HFFc6 (cell line): ENCODE measurements around the gene LMNB1. TPM values are rescaled to one million over a fixed set of nuclear protein-coding genes. Genes with fewer than 3 reads are reported as not detected.

ENCODE experiments used
- DNase-seq: peaks from one replicate; pipeline ENCODE4 v3.0.0-alpha.2; 2018
- H3K27ac Mint-ChIP-seq: 2 replicates; pipeline ENCODE4 v1.8.0; 2020; ENCODE audit warnings: mild to moderate bottlenecking, mixed read lengths
- H3K27me3 Mint-ChIP-seq: 2 replicates; pipeline ENCODE4 v1.8.0; 2021; ENCODE audit warnings: mild to moderate bottlenecking, moderate library complexity, mixed read lengths; ENCODE audit not compliant: insufficient read depth
- H3K36me3 Mint-ChIP-seq: 2 replicates; pipeline ENCODE4 v1.8.0; 2021; ENCODE audit warnings: low read depth, mixed read lengths
- H3K4me1 Mint-ChIP-seq: 2 replicates; pipeline ENCODE4 v1.8.0; 2020; ENCODE audit warnings: low read depth, mixed read lengths
- H3K4me3 Mint-ChIP-seq: 2 replicates; pipeline ENCODE4 v1.8.0; 2020; ENCODE audit warnings: mild to moderate bottlenecking, moderate library complexity, mixed read lengths
- H3K9me3 Mint-ChIP-seq: 2 replicates; pipeline ENCODE4 v1.8.0; 2020; ENCODE audit warnings: mild to moderate bottlenecking, mixed read lengths
- total RNA-seq, 6 experiments: library from RNA; stranded (reverse); fragmentation: NEBNext Ultra II Directional; extraction: Animal tissue kit (Norgen Biotek cat#: 25700); gene quantifications; 2 replicates in 1 of 6; 3 replicates in 5 of 6; pipeline ENCODE4 v1.2.3, GENCODE V29; 2021
- TF ChIP-seq, protein P1 (sequence below): fragments of 200-600 bp; sonication (generic); IDR thresholded peaks from 2 replicates; pipeline ENCODE4 v1.5.0; 2021; ENCODE audit warnings: antibody characterized with exemption, mild to moderate bottlenecking

The LMNB1 gene
- total RNA-seq, 6 experiments from 2014 or later: 26.2 to 55.4 (median 51.0) TPM

DNA sequence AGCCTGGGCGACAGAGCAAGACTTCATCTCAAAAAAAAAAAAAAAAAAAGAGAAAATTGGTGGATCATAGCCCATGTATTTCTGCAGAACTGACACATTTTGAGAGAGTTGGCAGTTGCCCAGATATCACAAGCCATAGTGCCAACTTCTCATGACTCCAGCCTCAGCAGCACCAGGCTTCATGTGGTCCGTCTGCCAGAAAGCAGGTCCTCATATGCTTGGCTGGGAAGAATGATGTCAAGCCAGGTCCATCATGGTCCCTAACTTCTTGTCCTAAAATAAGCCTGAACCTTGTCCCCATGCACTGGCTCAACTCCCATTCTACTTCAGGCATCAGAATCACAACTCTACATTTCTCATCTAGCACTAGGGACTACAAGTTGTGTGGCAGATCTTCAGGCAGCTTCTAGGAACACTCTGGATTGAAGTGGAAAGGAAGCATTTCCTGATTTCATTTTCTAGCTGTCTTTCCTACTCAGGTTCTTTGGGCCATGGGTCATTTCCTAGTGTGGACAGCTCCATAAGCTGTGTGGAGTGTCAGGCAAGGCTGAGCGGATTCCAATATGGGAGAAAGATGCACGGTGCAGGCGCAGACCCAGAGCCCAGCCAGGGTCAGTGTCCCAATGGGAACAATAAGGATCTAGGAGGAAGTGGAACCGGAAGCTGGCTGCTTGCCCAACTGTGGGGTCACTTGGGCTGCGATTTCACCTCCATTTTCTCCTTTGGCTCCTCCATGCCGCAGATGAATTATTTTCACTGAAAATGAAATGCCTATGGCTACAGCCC lies 90.1 kb downstream of the LMNB1 start:
- H3K4me1 Mint-ChIP-seq: peaks cover 23% of the 10 kb centered on the region
- H3K27me3 Mint-ChIP-seq: no peaks in the 10 kb centered on the region
- TF ChIP-seq, protein P1, sequence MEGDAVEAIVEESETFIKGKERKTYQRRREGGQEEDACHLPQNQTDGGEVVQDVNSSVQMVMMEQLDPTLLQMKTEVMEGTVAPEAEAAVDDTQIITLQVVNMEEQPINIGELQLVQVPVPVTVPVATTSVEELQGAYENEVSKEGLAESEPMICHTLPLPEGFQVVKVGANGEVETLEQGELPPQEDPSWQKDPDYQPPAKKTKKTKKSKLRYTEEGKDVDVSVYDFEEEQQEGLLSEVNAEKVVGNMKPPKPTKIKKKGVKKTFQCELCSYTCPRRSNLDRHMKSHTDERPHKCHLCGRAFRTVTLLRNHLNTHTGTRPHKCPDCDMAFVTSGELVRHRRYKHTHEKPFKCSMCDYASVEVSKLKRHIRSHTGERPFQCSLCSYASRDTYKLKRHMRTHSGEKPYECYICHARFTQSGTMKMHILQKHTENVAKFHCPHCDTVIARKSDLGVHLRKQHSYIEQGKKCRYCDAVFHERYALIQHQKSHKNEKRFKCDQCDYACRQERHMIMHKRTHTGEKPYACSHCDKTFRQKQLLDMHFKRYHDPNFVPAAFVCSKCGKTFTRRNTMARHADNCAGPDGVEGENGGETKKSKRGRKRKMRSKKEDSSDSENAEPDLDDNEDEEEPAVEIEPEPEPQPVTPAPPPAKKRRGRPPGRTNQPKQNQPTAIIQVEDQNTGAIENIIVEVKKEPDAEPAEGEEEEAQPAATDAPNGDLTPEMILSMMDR: no peak
- no peak overlapping the region for H3K4me3 Mint-ChIP-seq
- H3K9me3 Mint-ChIP-seq: no peaks in the 10 kb centered on the region
- H3K36me3 Mint-ChIP-seq: peaks cover 5% of the 10 kb centered on the region; the same call in 1 of the 2 replicates
- DNase-seq: no peak
- H3K27ac Mint-ChIP-seq: no peak overlapping the region

DNA sequence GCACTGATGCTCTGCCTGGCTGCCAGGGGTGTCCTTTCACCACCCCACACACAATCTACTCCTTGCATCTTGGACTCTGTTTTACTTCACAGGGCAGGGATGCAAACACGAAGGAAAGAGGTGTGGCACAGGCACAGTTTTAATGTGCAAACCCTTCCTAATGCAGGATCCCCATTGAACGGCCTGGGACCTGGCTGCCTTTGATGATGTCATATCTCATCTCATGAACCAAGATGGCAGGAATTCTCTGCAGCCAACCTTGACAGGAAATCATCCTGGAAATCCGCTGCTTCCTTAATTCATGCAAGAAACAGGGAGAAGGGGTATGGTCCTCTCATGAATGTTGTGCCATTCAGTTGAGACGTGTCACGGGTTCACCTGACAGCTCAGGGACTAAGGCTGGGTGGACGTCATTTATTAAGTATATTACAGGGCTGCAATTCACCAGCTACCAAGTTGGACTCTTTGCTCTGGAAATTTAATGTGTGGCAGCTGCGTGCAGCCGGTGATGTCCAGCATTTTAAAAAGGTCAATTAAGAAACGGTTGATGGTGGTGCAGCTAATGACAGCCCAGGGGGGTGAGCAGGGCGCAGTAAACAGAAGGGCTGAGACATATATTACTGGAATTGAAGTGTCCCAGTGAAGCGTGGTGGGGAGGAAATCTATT lies 91.5 kb downstream of the LMNB1 start:
- Mint-ChIP-seq H3K4me3 (no peak overlapping the region), H3K36me3 (peaks cover 5% of the 10 kb centered on the region; the same call in 1 of the 2 replicates), H3K9me3 (no peaks in the 10 kb centered on the region), H3K4me1 (peaks cover 23% of the 10 kb centered on the region), H3K27ac (no peak overlapping the region), H3K27me3 (no peaks in the 10 kb centered on the region)
- DNase-seq: no peak
- TF ChIP-seq, protein P1: no peak

DNA sequence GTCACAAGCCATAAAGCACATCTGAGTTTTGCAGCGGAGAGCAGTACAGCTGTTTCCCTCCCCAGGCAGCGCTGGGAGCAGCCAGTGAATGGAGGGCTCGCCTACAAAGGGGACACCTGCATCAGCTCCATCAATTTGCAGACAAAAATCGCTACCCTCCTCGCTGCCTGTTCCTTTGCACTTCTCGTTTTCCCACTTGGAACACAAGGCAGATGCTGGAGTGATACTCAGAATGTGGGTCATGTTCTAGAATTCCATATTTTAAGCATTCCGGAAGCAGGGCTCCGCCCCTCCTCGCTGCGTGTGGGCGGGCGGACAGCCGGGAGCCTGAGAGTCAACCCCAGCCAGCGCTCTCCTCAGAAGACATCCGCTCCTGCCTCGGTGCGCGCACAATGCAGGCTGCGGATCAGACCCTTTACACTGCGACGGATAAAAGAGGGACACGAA lies 92.1 kb downstream of the LMNB1 start:
- no peak for DNase-seq
- Mint-ChIP-seq H3K27ac (peak overlapping the region; percentile 27; the same call in 1 of the 2 replicates), H3K4me1 (peaks cover 23% of the 10 kb centered on the region), H3K36me3 (peaks cover 5% of the 10 kb centered on the region; the same call in 1 of the 2 replicates), H3K9me3 (no peaks in the 10 kb centered on the region), H3K4me3 (peak overlapping the region; percentile 61), H3K27me3 (no peaks in the 10 kb centered on the region)
- TF ChIP-seq, protein P1: no peak

DNA sequence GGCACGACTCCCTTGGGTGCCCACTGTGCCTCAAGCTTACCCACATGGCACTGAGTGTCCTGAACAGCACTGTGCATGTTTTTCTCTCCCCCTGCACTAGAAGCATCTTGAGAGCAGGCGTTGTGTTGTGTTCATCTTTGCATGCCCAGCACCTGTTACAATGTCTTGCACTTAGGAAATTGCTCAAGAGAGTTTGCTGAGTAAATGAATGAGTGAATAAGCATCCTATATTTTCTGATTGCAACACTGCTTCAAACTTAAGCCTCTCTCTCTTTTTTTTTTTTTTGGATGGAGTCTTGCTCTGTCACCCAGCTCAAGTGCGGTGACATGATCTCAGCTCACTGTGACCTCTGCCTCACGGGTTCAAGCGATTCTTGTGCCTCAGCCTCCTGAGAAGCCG lies 94.5 kb downstream of the LMNB1 start:
- H3K27ac Mint-ChIP-seq: no peak overlapping the region
- peaks cover 11% of the 10 kb centered on the region; the same call in 1 of the 2 replicates for H3K4me1 Mint-ChIP-seq
- no peaks in the 10 kb centered on the region for H3K27me3 Mint-ChIP-seq
- TF ChIP-seq, protein P1: no peak
- no peak for DNase-seq
- peaks cover 5% of the 10 kb centered on the region; the same call in 1 of the 2 replicates for H3K36me3 Mint-ChIP-seq
- no peak overlapping the region for H3K4me3 Mint-ChIP-seq
- H3K9me3 Mint-ChIP-seq: no peaks in the 10 kb centered on the region

DNA sequence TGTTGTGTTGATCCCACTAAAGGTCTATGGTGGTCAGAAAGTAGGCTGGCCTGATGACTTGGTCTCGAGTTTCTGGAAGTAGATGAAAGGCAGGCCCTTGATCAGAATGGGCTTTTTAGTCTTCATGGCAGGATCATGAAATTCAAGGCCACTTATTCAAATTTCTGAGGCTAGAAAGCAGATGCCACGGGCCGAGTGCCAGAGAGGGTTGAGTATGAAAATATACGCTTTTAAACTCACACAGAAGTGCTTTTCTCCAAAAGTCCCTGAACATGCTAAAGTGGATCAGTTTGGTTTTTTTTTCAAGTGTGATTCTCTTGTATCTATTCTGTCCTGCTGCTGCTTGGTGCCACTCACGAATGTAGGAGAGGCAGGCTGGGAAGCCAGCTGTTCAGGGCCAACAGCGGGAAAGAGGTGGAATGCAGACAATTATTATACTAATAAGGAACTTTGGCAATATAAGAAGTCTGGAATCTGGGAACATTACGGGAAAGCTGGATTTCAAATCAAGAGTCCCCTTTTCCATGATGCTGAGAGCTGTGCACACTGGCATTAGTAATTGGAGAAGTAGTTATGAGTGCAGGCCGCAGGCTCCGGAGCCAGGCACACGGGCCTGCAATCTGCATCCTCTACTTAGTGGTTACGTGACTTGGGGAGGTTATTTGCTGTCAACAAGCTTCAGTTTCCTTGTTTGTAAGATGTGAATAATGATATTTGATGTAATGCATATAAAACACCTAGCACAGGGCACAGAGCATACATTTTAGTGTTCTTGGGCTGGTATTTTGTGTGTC lies 95.8 kb downstream of the LMNB1 start:
- Mint-ChIP-seq H3K4me3 (no peak overlapping the region), H3K9me3 (no peaks in the 10 kb centered on the region), H3K27me3 (no peaks in the 10 kb centered on the region), H3K4me1 (peaks cover 11% of the 10 kb centered on the region; the same call in 1 of the 2 replicates), H3K36me3 (peaks cover 12% of the 10 kb centered on the region), H3K27ac (no peak overlapping the region)
- TF ChIP-seq, protein P1: no peak
- no peak for DNase-seq
